HL-60 (cell line): Measurements from ENCODE around the gene LRP5.

Experiments
- CTCF ChIP-seq: IDR thresholded peaks from one replicate; pipeline ENCODE4 v1.5.1; 2011; ENCODE audit warnings: low read length, control low read depth, inconsistent platforms; ENCODE audit not compliant: insufficient read depth
- GABPA ChIP-seq: IDR thresholded peaks from 2 replicates; pipeline ENCODE4 v1.6.1; 2012; ENCODE audit warnings: low read depth
- POLR2AphosphoS5 ChIP-seq: IDR thresholded peaks from 2 replicates; pipeline ENCODE4 v1.6.1; 2012; ENCODE audit warnings: low read depth
- REST ChIP-seq: IDR thresholded peaks from 2 replicates; pipeline ENCODE4 v1.6.1; 2012; ENCODE audit warnings: low read depth; ENCODE audit not compliant: insufficient replicate concordance
- SPI1 ChIP-seq: IDR thresholded peaks from 2 replicates; pipeline ENCODE4 v1.6.1; 2012; ENCODE audit warnings: low read depth, mild to moderate bottlenecking, borderline replicate concordance

- TF ChIP-seq REST (no peak), GABPA (no peak), CTCF (no peak), POLR2AphosphoS5 (no peak), SPI1 (no peak)
Measured at GRCh38 chr11:68349461-68350249, 37.3 kb downstream of the LRP5 start.
